GM23338 (cell line): Measurements from ENCODE around the gene JAZF1. TPM values are rescaled to one million over a fixed set of nuclear protein-coding genes. Genes with fewer than 3 reads are reported as not detected.

ENCODE experiments used
- ATAC-seq: fragments of 200-7000 bp; cut with Tn5 transposase; 3 replicates; pipeline ENCODE4 v1.9.1; 2020
- DNase-seq: peaks from one replicate; pipeline ENCODE4 v3.0.0-alpha.2; 2015; ENCODE audit warnings: low spot score
- H2AFZ ChIP-seq: fragments of 200-600 bp; sonication (generic); 2 replicates; pipeline ENCODE4 v1.8.0; 2016; ENCODE audit warnings: antibody characterized with exemption, mild to moderate bottlenecking, moderate library complexity
- H3F3A ChIP-seq: fragments of 200-600 bp; sonication (generic); replicated peaks from 2 replicates; pipeline ENCODE4 v1.8.0; 2017; ENCODE audit warnings: antibody characterized with exemption, mixed run types, low read depth
- H3K27ac ChIP-seq: fragments of 200-600 bp; sonication (generic); 2 replicates; pipeline ENCODE4 v1.6.1; 2016; ENCODE audit warnings: low read depth
- H3K27me3 ChIP-seq: fragments of 200-600 bp; sonication (generic); 2 replicates; pipeline ENCODE4 v1.8.0; 2016; ENCODE audit warnings: mild to moderate bottlenecking, mixed run types, moderate library complexity; ENCODE audit not compliant: insufficient read depth
- H3K36me3 ChIP-seq: fragments of 200-600 bp; sonication (generic); 2 replicates; pipeline ENCODE4 v1.8.0; 2016; ENCODE audit warnings: mild to moderate bottlenecking; ENCODE audit not compliant: insufficient read depth
- H3K4me1 ChIP-seq: fragments of 200-600 bp; sonication (generic); 2 replicates; pipeline ENCODE4 v1.8.0; 2016; ENCODE audit warnings: mild to moderate bottlenecking, moderate library complexity; ENCODE audit not compliant: insufficient read depth
- H3K4me2 ChIP-seq: fragments of 200-600 bp; sonication (generic); 2 replicates; pipeline ENCODE4 v1.7.1; 2017; ENCODE audit warnings: mixed run types
- H3K4me3 ChIP-seq: fragments of 200-600 bp; sonication (generic); 2 replicates; pipeline ENCODE4 v1.6.1; 2016; ENCODE audit warnings: mixed run types
- H3K79me2 ChIP-seq: fragments of 200-600 bp; sonication (generic); replicated peaks from 2 replicates; pipeline ENCODE4 v1.8.0; 2017; ENCODE audit warnings: mild to moderate bottlenecking; ENCODE audit not compliant: insufficient read depth
- H3K9me2 ChIP-seq: fragments of 200-600 bp; sonication (generic); 2 replicates; pipeline ENCODE4 v1.8.0; 2017; ENCODE audit not compliant: insufficient read depth
- H4K20me1 ChIP-seq: fragments of 200-600 bp; sonication (generic); replicated peaks from 2 replicates; pipeline ENCODE4 v1.8.0; 2017; ENCODE audit warnings: mild to moderate bottlenecking; ENCODE audit not compliant: insufficient read depth
- H3K27ac Mint-ChIP-seq: 2 replicates; pipeline ENCODE4 v1.8.0; 2020; ENCODE audit warnings: inconsistent platforms, mild to moderate bottlenecking, moderate library complexity, mixed read lengths
- H3K27me3 Mint-ChIP-seq: 3 replicates; pipeline ENCODE4 v1.8.0; 2022; ENCODE audit warnings: low read depth, mild to moderate bottlenecking, moderate library complexity, mixed read lengths, inconsistent platforms; ENCODE audit not compliant: insufficient read depth, poor library complexity
- H3K36me3 Mint-ChIP-seq: 3 replicates; pipeline ENCODE4 v1.8.0; 2021; ENCODE audit warnings: low read depth, mild to moderate bottlenecking, inconsistent platforms, moderate library complexity, mixed read lengths
- H3K4me1 Mint-ChIP-seq: 3 replicates; pipeline ENCODE4 v1.8.0; 2020; ENCODE audit warnings: mild to moderate bottlenecking, inconsistent platforms, mixed read lengths
- H3K4me3 Mint-ChIP-seq: 3 replicates; pipeline ENCODE4 v1.8.0; 2021; ENCODE audit warnings: moderate library complexity, mild to moderate bottlenecking, inconsistent platforms, mixed read lengths
- H3K9me3 Mint-ChIP-seq: 3 replicates; pipeline ENCODE4 v1.8.0; 2020; ENCODE audit warnings: moderate library complexity, mild to moderate bottlenecking, inconsistent platforms, mixed read lengths
- CREB1 ChIP-seq: fragments of 250-450 bp; sonication (Bioruptor Pico); IDR thresholded peaks from 2 replicates; pipeline ENCODE4 v1.5.0; 2020; ENCODE audit warnings: low read depth, mild to moderate bottlenecking, moderate library complexity
- ETS1 ChIP-seq: IDR thresholded peaks from 2 replicates; pipeline ENCODE4 v1.6.1; 2016; ENCODE audit warnings: antibody characterized with exemption
- EZH2phosphoT487 ChIP-seq: fragments of 200-600 bp; sonication (generic); IDR thresholded peaks from one replicate; pipeline ENCODE4 v1.8.1; 2018; ENCODE audit warnings: antibody characterized with exemption; ENCODE audit not compliant: unreplicated experiment
- JUNB ChIP-seq: IDR thresholded peaks from one replicate; pipeline ENCODE4 v1.6.1; 2016; ENCODE audit warnings: antibody characterized with exemption; ENCODE audit not compliant: unreplicated experiment
- NANOG ChIP-seq: IDR thresholded peaks from 2 replicates; pipeline ENCODE4 v1.6.1; 2016; ENCODE audit warnings: antibody characterized with exemption, borderline replicate concordance
- POLR2AphosphoS5 ChIP-seq: IDR thresholded peaks from 2 replicates; pipeline ENCODE4 v1.6.1; 2016; ENCODE audit warnings: antibody characterized with exemption, low read depth
- STAT1 ChIP-seq: IDR thresholded peaks from one replicate; pipeline ENCODE4 v1.6.1; 2016; ENCODE audit warnings: antibody characterized with exemption; ENCODE audit not compliant: unreplicated experiment
- ZNF114 ChIP-seq: fragments of 250-450 bp; sonication (Bioruptor Pico); IDR thresholded peaks from 2 replicates; pipeline ENCODE4 v1.5.0; 2020; ENCODE audit warnings: mild to moderate bottlenecking, moderate library complexity
- ZNF331 ChIP-seq: fragments of 250-450 bp; sonication (Bioruptor Pico); IDR thresholded peaks from 2 replicates; pipeline ENCODE4 v1.5.0; 2020; ENCODE audit warnings: low read depth, mild to moderate bottlenecking, moderate library complexity
- ZNF462 ChIP-seq: fragments of 250-450 bp; sonication (Bioruptor Pico); IDR thresholded peaks from 2 replicates; pipeline ENCODE4 v1.5.0; 2020; ENCODE audit warnings: mild to moderate bottlenecking, moderate library complexity
- polyA plus RNA-seq: library from polyadenylated mRNA; unstranded; fragments of >200 nt; fragmentation: Nextera tagmentation; extraction: Ambion mirVana; gene quantifications from 2 replicates; pipeline ENCODE4 v1.2.1, GENCODE V29; 2016
- total RNA-seq: library from RNA; depleted of rRNA; stranded (reverse); fragments of >200 nt; shearing (Covaris generic); gene quantifications from 2 replicates; pipeline ENCODE4 v1.2.3, GENCODE V29; 2014

Gene JAZF1
- total and polyA plus RNA-seq, 2 experiments from 2014 or later: 12.2 to 22.2 TPM

GRCh38 chr7:28115261-28115660 is 65.3 kb downstream of the JAZF1 start:
- Histone ChIP-seq H3K27me3 (no peaks in the 10 kb centered on the region), H4K20me1 (peaks cover 8% of the 10 kb centered on the region; the same call in 1 of the 2 replicates), H3K4me3 (no peak overlapping the region), H3K27ac (0 out of 2 replicates have a peak overlapping the region, but pooled peaks have one; percentile 30), H3K79me2 (peaks cover 26% of the 10 kb centered on the region), H2AFZ (no peak overlapping the region), H3K4me1 (no peaks in the 10 kb centered on the region; the same call in 1 of the 2 replicates), H3F3A (no peaks in the 10 kb centered on the region), H3K9me2 (no peaks in the 10 kb centered on the region), H3K36me3 (no peaks in the 10 kb centered on the region), H3K4me2 (no peak overlapping the region)
- Mint-ChIP-seq H3K36me3 (no peaks in the 10 kb centered on the region), H3K27me3 (peaks cover 2% of the 10 kb centered on the region), H3K27ac (no peak overlapping the region), H3K4me3 (no peak overlapping the region), H3K9me3 (no peaks in the 10 kb centered on the region), H3K4me1 (no peaks in the 10 kb centered on the region; the same call in 2 of the 3 replicates)
- DNase-seq (no peak), ATAC-seq (no peak)
- TF ChIP-seq JUNB (no peak), NANOG (no peak), ETS1 (no peak), EZH2phosphoT487 (no peak), ZNF114 (CRISPR knock-in tag) (no peak)

- no peaks in the 10 kb centered on the region for H3K36me3 ChIP-seq
- no peaks in the 10 kb centered on the region for H3K27me3 Mint-ChIP-seq
- ATAC-seq (no peak), DNase-seq (no peak)
- H3K4me2 ChIP-seq: no peak overlapping the region
- no peak overlapping the region for H2AFZ ChIP-seq
- H3K4me3 Mint-ChIP-seq: no peak overlapping the region
- no peaks in the 10 kb centered on the region; the same call in 2 of the 3 replicates for H3K4me1 Mint-ChIP-seq
- H3K27ac ChIP-seq: no peak overlapping the region
- TF ChIP-seq NANOG: no peak
- no peak for TF ChIP-seq POLR2AphosphoS5
- TF ChIP-seq JUNB: no peak
- TF ChIP-seq STAT1: no peak
- no peak for TF ChIP-seq ZNF331 (CRISPR knock-in tag)
- TF ChIP-seq EZH2phosphoT487: no peak
- no peak for TF ChIP-seq ZNF462 (CRISPR knock-in tag)
- no peak for TF ChIP-seq CREB1
- no peaks in the 10 kb centered on the region for H3K36me3 Mint-ChIP-seq
- H4K20me1 ChIP-seq: peaks cover 2% of the 10 kb centered on the region; the same call in 1 of the 2 replicates
- H3K9me3 Mint-ChIP-seq: no peaks in the 10 kb centered on the region
- no peaks in the 10 kb centered on the region for H3F3A ChIP-seq
- H3K4me1 ChIP-seq: no peaks in the 10 kb centered on the region; the same call in 1 of the 2 replicates
- no peaks in the 10 kb centered on the region for H3K27me3 ChIP-seq
- no peak overlapping the region for H3K27ac Mint-ChIP-seq
- no peak overlapping the region for H3K4me3 ChIP-seq
- H3K9me2 ChIP-seq: no peaks in the 10 kb centered on the region
- peaks cover 16% of the 10 kb centered on the region for H3K79me2 ChIP-seq
Observed at GRCh38 chr7:28114056-28114455, 66.5 kb downstream of the JAZF1 start.
